Measurements from ENCODE around the gene VWA2. TPM values are rescaled to one million over a fixed set of nuclear protein-coding genes. Genes with fewer than 3 reads are reported as not detected.

The VWA2 gene
- polyA plus RNA-seq, 2 of the 4 experiments (the other 2 are of a cell fraction), result not detected

GRCh38 chr10:114279289-114279688, 40.2 kb downstream of the VWA2 start:
- ChIA-PET CTCF (interaction anchor here (3.5 kb wide), 1 partner anchor 24 kb away, joined by 11 read pairs; no protein-coding TSS in a partner anchor), POLR2A (no interaction called here)
- WGBS (ENCODE audit: missing lambda C conversion rate), result 56% methylated on average over 4 of the region's 4 CpGs
- Histone ChIP-seq H3K27ac (no peak overlapping the region), H3K9me3 (no peaks in the 10 kb centered on the region), H3K4me1 (no peaks in the 10 kb centered on the region), H3K4me3 (no peak overlapping the region), H3K4me2 (no peak overlapping the region)
- DNase-seq (ENCODE audit: low read depth in 1 of 2, low spot score in 1 of 2), result no peak
- TF ChIP-seq TFCP2L1 (CRISPR knock-in tag; IDR thresholded peaks at IDR 0.05) (no peak), KDM1A (IDR thresholded peaks at IDR 0.05; ENCODE audit: low read depth) (no peak), MAZ (IDR thresholded peaks at IDR 0.05; ENCODE audit: borderline replicate concordance, low read depth, low read length) (no peak), E2F6 (IDR thresholded peaks at IDR 0.05; ENCODE audit: borderline replicate concordance, low read depth) (no peak), JUN (IDR thresholded peaks at IDR 0.05) (no peak), MAX (IDR thresholded peaks at IDR 0.05) (no peak), MAFK (IDR thresholded peaks at IDR 0.05; ENCODE audit: partially characterized antibody) (no peak), RCOR1 (IDR thresholded peaks at IDR 0.05; ENCODE audit: low read depth, low read length) (no peak), HEYL (CRISPR knock-in tag; IDR thresholded peaks at IDR 0.05) (no peak), NFE2L2 (conservative IDR thresholded peaks at IDR 0.05; ENCODE audit: low read length) (no peak), PHF8 (IDR thresholded peaks at IDR 0.05; ENCODE audit: borderline replicate concordance, low read depth) (no peak), ZC3H11A (IDR thresholded peaks at IDR 0.05) (no peak), CBX8 (IDR thresholded peaks at IDR 0.05) (no peak), FOSB (CRISPR knock-in tag; IDR thresholded peaks at IDR 0.05) (no peak), CHD2 (IDR thresholded peaks at IDR 0.05; ENCODE audit: low read length, partially characterized antibody) (no peak), FOXS1 (CRISPR knock-in tag; IDR thresholded peaks at IDR 0.05) (no peak), CEBPB (IDR thresholded peaks at IDR 0.05) (no peak), SREBF2 (IDR thresholded peaks at IDR 0.05) (no peak)
- no peak for FAIRE-seq
- peak; percentile 10 to 16; a peak in 2 of 6 replicates for ATAC-seq

- ChIA-PET POLR2A (no interaction called here), CTCF (interaction anchor here (0.6 to 4.9 kb wide), 4 partner anchors 19 to 158 kb away, joined by 3 to 26 read pairs (median 3); partner anchors contain the start of gene TDRD1)
- Histone ChIP-seq H3K4me3 (no peak overlapping the region), H3K27ac (no peak overlapping the region), H3K9me3 (no peaks in the 10 kb centered on the region), H3K4me1 (no peaks in the 10 kb centered on the region), H3K4me2 (no peak overlapping the region)
- DNase-seq (ENCODE audit: low read depth in 1 of 2, low spot score in 1 of 2), result no peak
- ATAC-seq, result peak; percentile 14 to 17; a peak in 1 of 6 replicates
- 80% methylated on average over 8 of the region's 8 CpGs for WGBS (ENCODE audit: missing lambda C conversion rate)
- no peak for TF ChIP-seq ELK1 (IDR thresholded peaks at IDR 0.05; ENCODE audit: low read depth, low read length)
- no peak for TF ChIP-seq PBX3 (IDR thresholded peaks at IDR 0.05)
- no peak for TF ChIP-seq USF2 (IDR thresholded peaks at IDR 0.05)
- no peak for TF ChIP-seq HOXB5 (CRISPR knock-in tag; IDR thresholded peaks at IDR 0.05)
- TF ChIP-seq RNF2 (IDR thresholded peaks at IDR 0.05; ENCODE audit: borderline replicate concordance, low read depth), result no peak
- TF ChIP-seq MAFK (IDR thresholded peaks at IDR 0.05; ENCODE audit: partially characterized antibody), result no peak
- no peak for TF ChIP-seq HES2 (IDR thresholded peaks at IDR 0.05)
- no peak for TF ChIP-seq EP300 (IDR thresholded peaks at IDR 0.05)
- TF ChIP-seq CHD4 (IDR thresholded peaks at IDR 0.05; ENCODE audit: borderline replicate concordance), result no peak
- TF ChIP-seq MAX (IDR thresholded peaks at IDR 0.05), result no peak
- no peak for TF ChIP-seq ZC3H11A (IDR thresholded peaks at IDR 0.05)
- TF ChIP-seq NFE2L2 (conservative IDR thresholded peaks at IDR 0.05; ENCODE audit: low read length), result no peak
- FAIRE-seq, result no peak
Observed at GRCh38 chr10:114279901-114280644, 41.0 kb downstream of the VWA2 start.

Data from A549 (cell line).